Stimulated activated effector memory CD8-positive, alpha-beta T cell treated with anti-CD3 and anti-CD28 coated beads, Interleukin-12 subunit alpha, Interleukin-12 subunit beta, amount 100 ng/mL, for 72 hours (primary cell): ENCODE results near the gene MT1B.
A peak's percentile ranks its signal among the peaks of the same experiment; 100 is the strongest.

ENCODE experiments used
- ATAC-seq: fragments of 150-1000 bp; cut with Tn5 transposase; 2 replicates; pipeline ENCODE4 v1.10.0; 2021
- DNase-seq, 2 donors: peaks; one replicate each; pipeline ENCODE4 v3.0.0; 2021 to 2022; ENCODE audit warnings: low spot score in 2 of 2
- H3K27ac Mint-ChIP-seq: one replicate; pipeline ENCODE4 v1.8.0; 2022; ENCODE audit warnings: mild to moderate bottlenecking, mixed read lengths
- H3K36me3 Mint-ChIP-seq: one replicate; pipeline ENCODE4 v1.8.0; 2022; ENCODE audit warnings: mild to moderate bottlenecking, mixed read lengths
- H3K4me1 Mint-ChIP-seq: one replicate; pipeline ENCODE4 v1.8.0; 2022; ENCODE audit warnings: mixed read lengths
- H3K4me3 Mint-ChIP-seq: one replicate; pipeline ENCODE4 v1.8.0; 2022; ENCODE audit warnings: mild to moderate bottlenecking, mixed read lengths
- H3K9me3 Mint-ChIP-seq: one replicate; pipeline ENCODE4 v1.8.0; 2022; ENCODE audit warnings: mixed read lengths

Gene MT1B

DNA sequence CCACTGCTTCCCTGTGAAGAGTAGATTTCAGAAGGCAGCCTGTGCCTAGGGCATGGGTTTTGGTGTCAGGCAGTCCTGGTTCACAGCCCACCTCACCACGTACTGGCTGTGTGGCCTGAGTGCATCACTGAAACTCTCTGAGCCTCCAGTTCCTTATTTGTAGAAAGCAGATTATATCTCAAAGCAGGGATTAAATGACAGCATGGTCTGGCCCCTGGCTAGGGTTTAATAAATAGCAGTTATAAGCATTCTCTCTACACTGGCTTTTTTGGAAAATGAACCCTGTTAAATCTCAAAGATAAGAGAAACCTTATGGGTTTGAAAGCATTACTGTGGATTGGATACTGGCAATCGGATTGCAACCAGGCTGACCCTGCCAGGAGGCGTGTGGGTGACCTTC lies 22.2 kb upstream of the MT1B start:
- no peak for DNase-seq
- H3K4me1 Mint-ChIP-seq = peaks cover 20% of the 10 kb centered on the region
- no peak overlapping the region for H3K27ac Mint-ChIP-seq
- ATAC-seq = no peak
- H3K36me3 Mint-ChIP-seq = no peaks in the 10 kb centered on the region
- H3K9me3 Mint-ChIP-seq = no peaks in the 10 kb centered on the region
- H3K4me3 Mint-ChIP-seq = no peak overlapping the region

DNA sequence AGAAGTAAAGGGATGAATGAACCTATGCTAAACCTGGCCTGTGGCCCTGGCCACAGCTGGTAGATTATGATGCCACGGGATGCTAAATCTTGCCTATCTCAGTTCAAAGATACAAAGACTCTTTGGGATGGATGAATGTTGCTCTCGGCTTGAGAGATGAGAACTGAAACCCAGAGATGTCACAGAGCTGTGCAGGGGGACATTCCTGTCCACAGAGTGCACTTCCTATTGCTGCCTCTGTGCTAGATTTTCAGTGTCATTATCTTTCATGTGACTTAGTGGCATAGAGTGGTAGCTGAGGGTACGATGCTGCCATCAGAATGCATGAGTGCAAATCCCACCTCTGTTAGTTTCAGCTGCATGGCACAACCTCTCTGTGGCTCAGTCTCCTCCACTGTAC lies 21.6 kb upstream of the MT1B start:
- H3K9me3 Mint-ChIP-seq = no peaks in the 10 kb centered on the region
- H3K36me3 Mint-ChIP-seq = no peaks in the 10 kb centered on the region
- no peak overlapping the region for H3K4me3 Mint-ChIP-seq
- no peak overlapping the region for H3K27ac Mint-ChIP-seq
- ATAC-seq (peak; percentile 63), DNase-seq (no peak)
- H3K4me1 Mint-ChIP-seq = peaks cover 22% of the 10 kb centered on the region

DNA sequence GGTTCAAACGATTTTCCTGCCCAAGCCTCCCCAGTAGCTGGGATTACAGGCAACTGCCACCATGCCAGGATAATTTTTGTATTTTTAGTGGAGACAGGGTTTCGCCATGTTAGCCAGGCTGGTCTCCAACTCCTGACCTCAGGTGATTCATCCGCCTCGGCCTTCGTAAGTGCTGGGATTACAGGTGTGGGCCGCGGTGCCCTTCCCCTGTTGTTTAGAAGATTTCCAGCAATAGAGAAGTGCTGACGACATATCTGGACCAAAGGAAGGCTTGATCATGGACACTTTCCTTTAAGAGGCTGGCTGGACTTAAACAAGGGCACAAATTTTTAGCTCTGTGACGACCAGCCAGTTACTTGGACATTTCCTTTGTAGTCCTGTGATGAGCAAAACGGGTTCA lies 20.5 kb upstream of the MT1B start:
- H3K4me3 Mint-ChIP-seq = no peak overlapping the region
- no peaks in the 10 kb centered on the region for H3K36me3 Mint-ChIP-seq
- DNase-seq (no peak), ATAC-seq (no peak)
- no peak overlapping the region for H3K27ac Mint-ChIP-seq
- no peaks in the 10 kb centered on the region for H3K9me3 Mint-ChIP-seq
- peaks cover 17% of the 10 kb centered on the region for H3K4me1 Mint-ChIP-seq

- peak overlapping the region; percentile 60 for H3K4me3 Mint-ChIP-seq
- H3K36me3 Mint-ChIP-seq = no peaks in the 10 kb centered on the region
- peaks cover 22% of the 10 kb centered on the region for H3K4me1 Mint-ChIP-seq
- H3K27ac Mint-ChIP-seq = no peak overlapping the region
- no peak for ATAC-seq
- no peaks in the 10 kb centered on the region for H3K9me3 Mint-ChIP-seq
- no peak for DNase-seq
These were observed 19.9 kb upstream of the MT1B start for GRCh38 chr16:56631832-56632155.

GRCh38 chr16:56632156-56632847 lies 19.4 kb upstream of the MT1B start, which contains the start of gene MT1M:
Gene MT1M (plus strand): TSS chr16:56632659. CDS start chr16:56632732, 73 bp downstream.
- peaks cover 23% of the 10 kb centered on the region for H3K4me1 Mint-ChIP-seq
- H3K27ac Mint-ChIP-seq = no peak within 1 kb of the TSS
- peak; percentile 42 for ATAC-seq
- H3K9me3 Mint-ChIP-seq = no peaks in the 10 kb centered on the region
- H3K36me3 Mint-ChIP-seq = no peaks in the 10 kb centered on the region
- H3K4me3 Mint-ChIP-seq = peak within 1 kb of the TSS; percentile 60
- DNase-seq = no peak

DNA sequence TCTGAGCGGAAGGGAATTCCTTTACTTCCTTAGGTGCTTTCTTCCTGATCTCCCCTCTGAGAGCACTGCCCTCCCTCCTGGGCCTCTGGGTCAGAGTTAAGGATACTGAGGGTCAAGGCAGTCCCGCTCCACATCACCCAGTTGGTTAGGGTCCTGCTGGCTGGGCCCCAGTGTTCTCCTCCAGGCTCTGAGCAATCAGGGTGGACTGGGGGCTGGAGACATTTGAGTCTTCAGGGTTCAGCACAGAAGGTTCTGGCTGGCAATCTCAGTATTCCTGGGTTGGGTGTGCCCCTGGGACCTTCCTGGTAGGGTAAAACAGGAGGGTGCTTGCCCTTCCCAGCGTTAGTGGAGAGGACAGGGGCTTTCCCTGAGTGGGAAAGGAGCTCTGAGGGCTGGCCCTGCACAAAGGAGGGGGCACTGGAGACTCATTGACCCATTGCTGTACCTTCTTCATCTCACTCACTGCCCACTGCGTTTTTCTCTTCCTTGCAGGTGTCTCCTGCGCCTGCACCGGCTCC lies 18.8 kb upstream of the MT1B start:
- Mint-ChIP-seq H3K4me1 (peaks cover 27% of the 10 kb centered on the region), H3K27ac (no peak overlapping the region), H3K9me3 (no peaks in the 10 kb centered on the region), H3K4me3 (peak overlapping the region; percentile 60), H3K36me3 (no peaks in the 10 kb centered on the region)
- DNase-seq (no peak), ATAC-seq (no peak)

DNA sequence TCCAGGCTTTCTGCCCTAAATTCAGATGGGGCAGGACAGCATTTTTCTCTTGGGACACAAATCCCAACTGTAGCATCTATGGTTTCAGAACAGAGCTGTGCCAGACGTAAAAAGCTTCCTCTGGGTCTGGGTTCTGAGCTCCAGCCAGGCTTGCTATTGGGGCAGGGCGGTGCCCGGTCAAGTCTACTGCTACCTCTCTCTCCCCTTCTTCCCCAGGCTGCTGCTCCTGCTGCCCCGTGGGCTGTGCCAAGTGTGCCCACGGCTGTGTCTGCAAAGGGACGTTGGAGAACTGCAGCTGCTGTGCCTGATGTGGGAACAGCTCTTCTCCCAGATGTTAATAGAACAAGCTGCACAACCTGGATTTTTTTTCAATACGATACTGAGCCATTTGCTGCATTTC lies 18.2 kb upstream of the MT1B start:
- H3K36me3 Mint-ChIP-seq = no peaks in the 10 kb centered on the region
- ATAC-seq (no peak), DNase-seq (no peak)
- H3K27ac Mint-ChIP-seq = no peak overlapping the region
- no peak overlapping the region for H3K4me3 Mint-ChIP-seq
- peaks cover 30% of the 10 kb centered on the region for H3K4me1 Mint-ChIP-seq
- no peaks in the 10 kb centered on the region for H3K9me3 Mint-ChIP-seq

GRCh38 chr16:56634715-56635440 lies 16.8 kb upstream of the MT1B start:
- Mint-ChIP-seq H3K36me3 (no peaks in the 10 kb centered on the region), H3K9me3 (no peaks in the 10 kb centered on the region), H3K4me1 (peaks cover 30% of the 10 kb centered on the region), H3K27ac (no peak overlapping the region), H3K4me3 (peak overlapping the region; percentile 68)
- ATAC-seq (no peak), DNase-seq (no peak)

DNA sequence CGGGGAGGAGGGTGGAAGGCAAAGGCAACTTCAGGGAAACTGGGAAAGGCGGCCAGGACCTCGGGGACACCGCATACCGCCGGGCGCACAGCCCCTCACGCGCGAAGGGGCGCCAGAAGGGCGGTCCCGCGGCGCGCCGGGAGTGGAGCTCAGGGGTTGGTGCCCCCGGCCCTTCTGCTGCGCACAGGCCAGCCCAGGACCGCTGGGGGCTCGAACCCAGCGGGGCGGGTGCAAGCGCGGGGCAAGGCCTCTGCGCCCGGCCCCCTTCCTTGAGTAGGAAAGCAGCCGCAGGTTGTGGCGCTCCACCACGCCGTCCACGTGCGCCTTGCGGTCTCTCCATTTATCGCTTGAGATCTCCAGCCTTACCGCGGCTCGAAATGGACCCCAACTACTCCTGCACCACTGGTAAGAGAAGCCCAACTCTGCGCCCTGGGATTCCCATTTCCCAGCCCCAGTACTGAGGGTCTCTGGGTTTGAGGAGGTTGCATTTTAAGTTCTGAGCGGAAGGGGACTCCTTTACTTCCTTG lies 16.2 kb upstream of the MT1B start:
- peak overlapping the region; percentile 68 for H3K4me3 Mint-ChIP-seq
- H3K36me3 Mint-ChIP-seq = no peaks in the 10 kb centered on the region
- no peaks in the 10 kb centered on the region for H3K9me3 Mint-ChIP-seq
- ATAC-seq (no peak), DNase-seq (no peak)
- H3K27ac Mint-ChIP-seq = no peak overlapping the region
- peaks cover 30% of the 10 kb centered on the region for H3K4me1 Mint-ChIP-seq

DNA sequence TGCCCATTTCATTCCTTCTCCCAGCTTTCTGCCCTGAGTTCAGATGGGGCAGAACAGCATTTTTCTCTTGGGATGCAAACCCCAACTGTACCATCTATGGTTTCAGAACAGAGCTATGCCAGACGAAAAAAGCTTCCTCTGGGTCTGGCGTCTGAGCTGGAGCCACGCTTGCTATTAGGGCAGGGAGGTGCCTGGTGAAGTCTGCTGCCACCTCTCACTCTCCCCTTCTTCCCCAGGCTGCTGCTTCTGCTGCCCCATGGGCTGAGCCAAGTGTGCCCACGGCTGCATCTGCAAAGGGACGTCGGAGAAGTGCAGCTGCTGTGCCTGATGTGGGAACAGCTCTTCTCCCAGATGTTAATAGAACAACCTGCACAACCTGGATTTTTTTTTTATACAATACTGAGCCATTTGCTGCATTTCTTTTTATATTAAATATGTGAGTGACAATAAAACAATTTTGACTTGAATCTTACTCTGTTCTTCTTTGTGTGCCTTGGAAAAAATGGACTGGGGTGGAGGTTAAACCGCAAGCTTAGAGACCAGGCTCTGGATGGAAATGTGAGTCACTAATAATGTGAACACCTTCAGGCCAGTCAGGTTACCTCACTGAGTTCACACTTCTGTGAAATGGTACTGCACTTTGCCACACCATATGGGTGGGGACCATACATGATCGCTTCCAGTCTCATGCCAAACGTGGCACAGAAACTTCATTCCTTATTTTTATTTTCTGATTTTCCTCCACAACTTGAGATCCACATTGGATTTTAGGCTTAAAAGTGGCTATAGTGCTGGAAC lies 14.9 kb upstream of the MT1B start:
- DNase-seq (no peak), ATAC-seq (no peak)
- H3K9me3 Mint-ChIP-seq = no peaks in the 10 kb centered on the region
- H3K27ac Mint-ChIP-seq = no peak overlapping the region
- peaks cover 27% of the 10 kb centered on the region for H3K4me1 Mint-ChIP-seq
- no peaks in the 10 kb centered on the region for H3K36me3 Mint-ChIP-seq
- H3K4me3 Mint-ChIP-seq = no peak overlapping the region

DNA sequence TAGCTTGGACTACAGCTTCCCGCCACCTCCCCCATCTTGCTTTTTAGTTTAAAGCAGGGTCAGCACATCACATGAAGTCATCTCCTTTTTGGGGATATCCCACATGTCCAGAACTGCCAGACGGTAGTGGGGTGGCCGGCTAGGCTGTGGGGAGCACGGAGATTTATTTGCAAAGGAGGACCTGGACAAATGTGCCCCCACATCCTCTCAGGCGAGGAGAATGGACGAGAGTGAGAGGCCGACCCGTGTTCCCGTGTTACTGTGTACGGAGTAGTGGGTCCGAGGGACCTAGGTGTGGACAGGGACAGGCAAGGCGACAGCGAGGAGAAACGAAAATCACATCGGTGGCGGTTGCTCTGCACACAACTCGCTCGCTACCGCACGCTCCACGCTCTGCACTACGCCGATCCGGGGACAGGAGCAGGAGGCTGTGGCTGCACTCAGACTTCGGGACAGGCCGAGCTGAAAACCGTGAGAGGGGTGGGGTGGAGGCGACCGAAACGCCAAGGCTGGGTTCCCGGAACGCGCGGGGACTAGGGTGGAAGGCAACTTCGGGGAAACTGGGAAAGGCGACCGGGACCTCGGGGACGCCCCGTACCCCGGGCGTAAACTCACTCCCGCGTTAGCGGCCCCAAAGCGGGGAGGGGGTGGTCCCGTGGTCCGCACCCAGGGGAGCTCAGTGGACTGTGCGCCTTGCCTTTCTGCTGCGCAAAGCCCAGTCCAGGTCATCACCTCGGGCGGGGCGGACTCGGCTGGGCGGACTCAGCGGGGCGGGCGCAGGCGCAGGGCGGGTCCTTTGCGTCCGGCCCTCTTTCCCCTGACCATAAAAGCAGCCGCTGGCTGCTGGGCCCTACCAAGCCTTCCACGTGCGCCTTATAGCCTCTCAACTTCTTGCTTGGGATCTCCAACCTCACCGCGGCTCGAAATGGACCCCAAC lies 13.6 kb upstream of the MT1B start, which contains the start of gene MT1A:
TSS of gene MT1A (plus strand) at position 853 of the 937 bp plus-strand sequence. CDS start at position 926, 73 bp downstream.
- Mint-ChIP-seq H3K27ac (no peak within 1 kb of the TSS), H3K4me1 (peaks cover 30% of the 10 kb centered on the region), H3K9me3 (no peaks in the 10 kb centered on the region), H3K36me3 (no peaks in the 10 kb centered on the region), H3K4me3 (peak within 1 kb of the TSS; percentile 57)
- DNase-seq = no peak
- ATAC-seq = peak; percentile 49

- peaks cover 40% of the 10 kb centered on the region for H3K4me1 Mint-ChIP-seq
- H3K27ac Mint-ChIP-seq = no peak overlapping the region
- ATAC-seq (no peak), DNase-seq (no peak)
- no peaks in the 10 kb centered on the region for H3K9me3 Mint-ChIP-seq
- H3K36me3 Mint-ChIP-seq = no peaks in the 10 kb centered on the region
- H3K4me3 Mint-ChIP-seq = peak overlapping the region; percentile 57
These were observed 12.6 kb upstream of the MT1B start for GRCh38 chr16:56639045-56639444.

GRCh38 chr16:56640076-56640475 lies 11.6 kb upstream of the MT1B start:
- Mint-ChIP-seq H3K9me3 (no peaks in the 10 kb centered on the region), H3K36me3 (no peaks in the 10 kb centered on the region), H3K27ac (no peak overlapping the region), H3K4me1 (peaks cover 38% of the 10 kb centered on the region), H3K4me3 (no peak overlapping the region)
- no peak for DNase-seq
- no peak for ATAC-seq

DNA sequence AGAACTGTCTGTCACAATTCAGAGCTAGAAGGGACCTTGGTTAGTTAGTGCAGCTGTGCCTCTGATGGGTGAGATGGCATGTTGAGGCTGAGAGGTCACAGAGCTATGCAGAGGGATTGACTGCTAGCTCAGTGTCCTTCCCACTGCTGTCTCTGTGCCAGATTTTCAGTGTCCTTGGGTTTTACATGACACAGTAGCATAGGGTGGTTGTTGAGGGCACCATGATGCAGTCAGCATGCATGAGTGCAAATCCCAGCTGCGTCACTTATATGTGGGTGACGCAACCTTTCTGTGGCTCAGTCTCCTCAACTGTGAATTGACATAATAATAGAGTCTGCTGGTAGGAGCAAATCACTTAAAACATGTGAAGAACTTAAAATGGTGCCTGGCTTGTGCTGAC lies 10.5 kb upstream of the MT1B start:
- Mint-ChIP-seq H3K9me3 (no peaks in the 10 kb centered on the region), H3K4me3 (no peak overlapping the region), H3K4me1 (peaks cover 31% of the 10 kb centered on the region), H3K36me3 (no peaks in the 10 kb centered on the region), H3K27ac (no peak overlapping the region)
- ATAC-seq (no peak), DNase-seq (no peak)
